KG1 (cell line): ENCODE measurements around the gene NBEAL2.

Experiments
- DNase-seq: peaks from one replicate; lab custom pipeline; 2025; lab: John Stamatoyannopoulos, UW

Gene NBEAL2

GRCh38 chr3:46987319-46987742 is 7.9 kb downstream of the NBEAL2 start:
- no peak for DNase-seq

- DNase-seq = peak; percentile 75
These were observed 8.4 kb downstream of the NBEAL2 start for GRCh38 chr3:46987743-46988401.

GRCh38 chr3:46988616-46989015 is 9.2 kb downstream of the NBEAL2 start:
- no peak for DNase-seq

GRCh38 chr3:46989146-46989810 is 9.8 kb downstream of the NBEAL2 start:
- DNase-seq = no peak

GRCh38 chr3:46990573-46991374 is 11.3 kb downstream of the NBEAL2 start:
- no peak for DNase-seq

- DNase-seq = no peak
These were observed 12.1 kb downstream of the NBEAL2 start for GRCh38 chr3:46991406-46992165.

GRCh38 chr3:46992231-46992630 is 12.8 kb downstream of the NBEAL2 start:
- DNase-seq = no peak

- no peak for DNase-seq
These were observed 13.8 kb downstream of the NBEAL2 start for GRCh38 chr3:46993292-46993691.

GRCh38 chr3:46993986-46994385 is 14.5 kb downstream of the NBEAL2 start:
- DNase-seq = no peak

- no peak for DNase-seq
These were observed 15.6 kb downstream of the NBEAL2 start for GRCh38 chr3:46994801-46995731.

- DNase-seq = no peak
These were observed 16.6 kb downstream of the NBEAL2 start for GRCh38 chr3:46995901-46996562.

- DNase-seq = no peak
These were observed 17.4 kb downstream of the NBEAL2 start for GRCh38 chr3:46996689-46997452.

- DNase-seq = no peak
These were observed 18.1 kb downstream of the NBEAL2 start for GRCh38 chr3:46997453-46998091.

- no peak for DNase-seq
These were observed 18.8 kb downstream of the NBEAL2 start for GRCh38 chr3:46998121-46998851.

- DNase-seq = no peak
These were observed 19.5 kb downstream of the NBEAL2 start for GRCh38 chr3:46998852-46999515.

GRCh38 chr3:46999516-47000197 is 20.2 kb downstream of the NBEAL2 start:
- no peak for DNase-seq

- no peak for DNase-seq
These were observed 20.8 kb downstream of the NBEAL2 start for GRCh38 chr3:47000198-47000815.
